Hematopoietic multipotent progenitor cell treated with erythropoietin and hydrocortisone succinate and interleukin-3 and kit ligand, for 15 days (in vitro differentiated cells): ENCODE measurements around the gene MTMR4.
A peak's percentile ranks its signal among the peaks of the same experiment; 100 is the strongest.
"Not testable (repeated sequence)": the region's sequence is repeated elsewhere in the genome, so short reads cannot be mapped to it uniquely, and the experiment has no call there.

Experiments used
- DNase-seq: peaks from one replicate; pipeline ENCODE4 v3.0.0-alpha.2; 2015; ENCODE audit warnings: low spot score

Gene MTMR4

GRCh38 chr17:58513965-58514769 lies at the start of gene MTMR4:
Gene MTMR4 (minus strand): TSS chr17:58514638. CDS start chr17:58514407, 231 bp downstream.
- DNase-seq, result peak; percentile 78

- DNase-seq, result no peak
Measured at GRCh38 chr17:58560511-58560910, 46.1 kb upstream of the MTMR4 start.

- DNase-seq, result no peak
Measured at GRCh38 chr17:58557981-58558380, 43.5 kb upstream of the MTMR4 start.

GRCh38 chr17:58556833-58557250 lies 42.4 kb upstream of the MTMR4 start:
- DNase-seq, result no peak

- DNase-seq, result not testable (repeated sequence)
Measured at GRCh38 chr17:58555109-58555508, 40.7 kb upstream of the MTMR4 start.

- DNase-seq, result no peak
Measured at GRCh38 chr17:58541249-58541648, 26.8 kb upstream of the MTMR4 start.

GRCh38 chr17:58539698-58540097 lies 25.3 kb upstream of the MTMR4 start:
- DNase-seq, result no peak

- DNase-seq, result no peak
Measured at GRCh38 chr17:58538811-58539409, 24.5 kb upstream of the MTMR4 start.

GRCh38 chr17:58537266-58537665 lies 22.8 kb upstream of the MTMR4 start:
- DNase-seq, result no peak

GRCh38 chr17:58536542-58536941 lies 22.1 kb upstream of the MTMR4 start:
- DNase-seq, result no peak

GRCh38 chr17:58535431-58535830 lies 21.0 kb upstream of the MTMR4 start:
- DNase-seq, result no peak

- no peak for DNase-seq
Measured at GRCh38 chr17:58534901-58535421, 20.5 kb upstream of the MTMR4 start.

- no peak for DNase-seq
Measured at GRCh38 chr17:58534331-58534730, 19.9 kb upstream of the MTMR4 start.

GRCh38 chr17:58533616-58534188 lies 19.3 kb upstream of the MTMR4 start:
- no peak for DNase-seq

- no peak for DNase-seq
Measured at GRCh38 chr17:58532555-58532951, 18.1 kb upstream of the MTMR4 start.

- DNase-seq, result peak; percentile 42
Measured at GRCh38 chr17:58531661-58532554, 17.5 kb upstream of the MTMR4 start.

GRCh38 chr17:58531122-58531521 lies 16.7 kb upstream of the MTMR4 start:
- no peak for DNase-seq

- no peak for DNase-seq
Measured at GRCh38 chr17:58530655-58531054, 16.2 kb upstream of the MTMR4 start.

GRCh38 chr17:58529275-58529674 lies 14.8 kb upstream of the MTMR4 start:
- DNase-seq, result no peak

- DNase-seq, result no peak
Measured at GRCh38 chr17:58528443-58528842, 14.0 kb upstream of the MTMR4 start.

GRCh38 chr17:58527949-58528348 lies 13.5 kb upstream of the MTMR4 start:
- DNase-seq, result no peak

GRCh38 chr17:58527306-58527705 lies 12.9 kb upstream of the MTMR4 start:
- no peak for DNase-seq
